GM12878 (cell line): Measurements from ENCODE around the gene GPR158.

Experiments
- ATF7 ChIP-seq: fragments of 450-650 bp; IDR thresholded peaks from 2 replicates; pipeline ENCODE4 v1.6.1; 2016; ENCODE audit warnings: low read depth, mild to moderate bottlenecking
- EZH2 ChIP-seq: IDR thresholded peaks from 2 replicates; pipeline ENCODE4 v1.6.1; 2012; ENCODE audit warnings: low read depth, mild to moderate bottlenecking, control low read depth, inconsistent platforms, low read length, borderline replicate concordance; ENCODE audit not compliant: control insufficient read depth
- HDGF ChIP-seq: fragments of 450-650 bp; IDR thresholded peaks from 2 replicates; pipeline ENCODE4 v1.6.1; 2016; ENCODE audit warnings: antibody characterized with exemption
- POLR2A ChIP-seq: IDR thresholded peaks from 2 replicates; pipeline ENCODE4 v1.6.1; 2011; ENCODE audit warnings: low read depth, mild to moderate bottlenecking, low read length
- POLR2AphosphoS5 ChIP-seq: IDR thresholded peaks from 2 replicates; pipeline ENCODE4 v1.6.1; 2011; ENCODE audit warnings: mild to moderate bottlenecking, low read length, inconsistent platforms
- RAD21 ChIP-seq: IDR thresholded peaks from 2 replicates; pipeline ENCODE4 v1.6.1; 2011; ENCODE audit warnings: mild to moderate bottlenecking, low read depth, low read length, moderate library complexity; ENCODE audit not compliant: insufficient read depth
- SREBF2 ChIP-seq: IDR thresholded peaks from 2 replicates; pipeline ENCODE4 v1.6.1; 2012; ENCODE audit warnings: mild to moderate bottlenecking, low read length
- TCF3 ChIP-seq: IDR thresholded peaks from 2 replicates; pipeline ENCODE4 v1.6.1; 2012; ENCODE audit warnings: low read depth, mild to moderate bottlenecking, low read length, borderline replicate concordance; ENCODE audit not compliant: insufficient read depth
- ZNF384 ChIP-seq: IDR thresholded peaks from 2 replicates; pipeline ENCODE4 v1.6.1; 2012; ENCODE audit warnings: low read depth, mild to moderate bottlenecking, low read length, improper control_type of control experiment, borderline replicate concordance
- ZNF592 ChIP-seq: fragments of 450-650 bp; IDR thresholded peaks from 2 replicates; pipeline ENCODE4 v1.6.1; 2017; ENCODE audit warnings: mild to moderate bottlenecking, moderate library complexity
- ZZZ3 ChIP-seq: IDR thresholded peaks from 2 replicates; pipeline ENCODE4 v1.6.1; 2011; ENCODE audit warnings: low read depth; ENCODE audit not compliant: control insufficient read depth, insufficient read length
- TF ChIP-seq, protein P1 (sequence below), 3 experiments: IDR thresholded peaks in 2 of 3; conservative IDR thresholded peaks in 1 of 3; 2 replicates each; pipeline ENCODE4 v1.5.1; 2011; ENCODE audit warnings: low read depth in 3 of 3, low read length in 3 of 3, mild to moderate bottlenecking in 3 of 3, control low read depth in 2 of 3, moderate library complexity in 2 of 3, inconsistent platforms in 1 of 3, mixed read lengths in 1 of 3; ENCODE audit not compliant: control insufficient read depth in 2 of 3, insufficient read depth in 1 of 3; ENCODE audit errors: extremely low read depth in 1 of 3

- TF ChIP-seq ZZZ3 (no peak), ZNF592 (no peak), POLR2A (no peak), TCF3 (no peak), POLR2AphosphoS5 (no peak), HDGF (no peak), RAD21 (no peak), ATF7 (no peak), EZH2 (no peak), SREBF2 (no peak), ZNF384 (no peak)
- TF ChIP-seq, protein P1, sequence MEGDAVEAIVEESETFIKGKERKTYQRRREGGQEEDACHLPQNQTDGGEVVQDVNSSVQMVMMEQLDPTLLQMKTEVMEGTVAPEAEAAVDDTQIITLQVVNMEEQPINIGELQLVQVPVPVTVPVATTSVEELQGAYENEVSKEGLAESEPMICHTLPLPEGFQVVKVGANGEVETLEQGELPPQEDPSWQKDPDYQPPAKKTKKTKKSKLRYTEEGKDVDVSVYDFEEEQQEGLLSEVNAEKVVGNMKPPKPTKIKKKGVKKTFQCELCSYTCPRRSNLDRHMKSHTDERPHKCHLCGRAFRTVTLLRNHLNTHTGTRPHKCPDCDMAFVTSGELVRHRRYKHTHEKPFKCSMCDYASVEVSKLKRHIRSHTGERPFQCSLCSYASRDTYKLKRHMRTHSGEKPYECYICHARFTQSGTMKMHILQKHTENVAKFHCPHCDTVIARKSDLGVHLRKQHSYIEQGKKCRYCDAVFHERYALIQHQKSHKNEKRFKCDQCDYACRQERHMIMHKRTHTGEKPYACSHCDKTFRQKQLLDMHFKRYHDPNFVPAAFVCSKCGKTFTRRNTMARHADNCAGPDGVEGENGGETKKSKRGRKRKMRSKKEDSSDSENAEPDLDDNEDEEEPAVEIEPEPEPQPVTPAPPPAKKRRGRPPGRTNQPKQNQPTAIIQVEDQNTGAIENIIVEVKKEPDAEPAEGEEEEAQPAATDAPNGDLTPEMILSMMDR (IDR thresholded peaks at IDR 0.05 in 2 of 3, conservative IDR thresholded peaks at IDR 0.05 in 1 of 3; ENCODE audit: control insufficient read depth in 2 of 3, extremely low read depth in 1 of 3, insufficient read depth in 1 of 3, low read depth in 3 of 3, low read length in 3 of 3), result no peak
Measured at GRCh38 chr10:25356609-25357008, 181.8 kb downstream of the GPR158 start.
